DND-41 (cell line): ENCODE measurements around the gene PPP1R1C.

ENCODE experiments used
- CTCF ChIP-seq: IDR thresholded peaks from 2 replicates; pipeline ENCODE4 v1.5.1; 2012; ENCODE audit warnings: borderline replicate concordance, low read length, moderate library complexity, mild to moderate bottlenecking; ENCODE audit not compliant: poor library complexity, severe bottlenecking; ENCODE audit errors: extremely low read depth
- EZH2 ChIP-seq: IDR thresholded peaks from 3 replicates; pipeline ENCODE4 v1.6.1; 2012; ENCODE audit warnings: borderline replicate concordance, low read depth, mild to moderate bottlenecking, moderate library complexity, low read length, inconsistent platforms; ENCODE audit not compliant: severe bottlenecking

GRCh38 chr2:181973171-181973783 is 12.4 kb upstream of the PPP1R1C start:
- TF ChIP-seq CTCF (no peak), EZH2 (no peak)
